Adrenal gland (tissue), 5 donors: ENCODE data around the gene PDCD1LG2.

ENCODE experiments used
- POLR2A ChIP-seq, 2 donors: fragments of 450-650 bp; IDR thresholded peaks; one replicate each; pipeline ENCODE4 v1.6.1; 2017; ENCODE audit warnings: antibody characterized with exemption in 2 of 2, mild to moderate bottlenecking in 2 of 2, moderate library complexity in 1 of 2
- TF ChIP-seq, protein P1 (sequence below), 6 experiments: fragments of 450-650 bp in 4 of 6; fragments of 200-600 bp in 2 of 6; sonication (generic) in 1 of 6; IDR thresholded peaks; 1 replicate in 5 of 6; 2 replicates in 1 of 6; pipeline versions ENCODE4 v1.5.1 to v1.8.0; 2016 to 2021; ENCODE audit warnings: antibody characterized with exemption in 6 of 6, mild to moderate bottlenecking in 2 of 6, moderate library complexity in 1 of 6
- donor health status: DM: no; HTN: no; CAD: no.

DNA sequence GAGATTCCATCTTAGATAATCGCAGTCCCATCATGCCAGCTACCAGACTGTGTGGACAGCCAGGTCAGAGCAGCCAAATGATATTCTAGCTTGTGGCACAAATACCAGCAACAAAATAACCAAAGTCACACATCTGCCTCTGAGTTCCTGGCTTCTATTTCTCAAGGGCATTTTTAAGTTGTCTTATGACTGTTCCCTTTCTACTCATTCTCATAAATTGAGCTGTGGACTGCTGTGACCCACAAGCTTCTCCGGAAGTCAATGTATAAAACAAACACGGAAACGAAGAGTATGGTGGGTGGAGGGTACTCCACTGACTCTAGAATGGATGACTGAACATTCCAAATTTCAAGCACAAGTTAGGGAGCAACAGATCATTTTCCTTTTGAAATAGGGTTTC lies 43.9 kb downstream of the PDCD1LG2 start:
- TF ChIP-seq, protein P1, sequence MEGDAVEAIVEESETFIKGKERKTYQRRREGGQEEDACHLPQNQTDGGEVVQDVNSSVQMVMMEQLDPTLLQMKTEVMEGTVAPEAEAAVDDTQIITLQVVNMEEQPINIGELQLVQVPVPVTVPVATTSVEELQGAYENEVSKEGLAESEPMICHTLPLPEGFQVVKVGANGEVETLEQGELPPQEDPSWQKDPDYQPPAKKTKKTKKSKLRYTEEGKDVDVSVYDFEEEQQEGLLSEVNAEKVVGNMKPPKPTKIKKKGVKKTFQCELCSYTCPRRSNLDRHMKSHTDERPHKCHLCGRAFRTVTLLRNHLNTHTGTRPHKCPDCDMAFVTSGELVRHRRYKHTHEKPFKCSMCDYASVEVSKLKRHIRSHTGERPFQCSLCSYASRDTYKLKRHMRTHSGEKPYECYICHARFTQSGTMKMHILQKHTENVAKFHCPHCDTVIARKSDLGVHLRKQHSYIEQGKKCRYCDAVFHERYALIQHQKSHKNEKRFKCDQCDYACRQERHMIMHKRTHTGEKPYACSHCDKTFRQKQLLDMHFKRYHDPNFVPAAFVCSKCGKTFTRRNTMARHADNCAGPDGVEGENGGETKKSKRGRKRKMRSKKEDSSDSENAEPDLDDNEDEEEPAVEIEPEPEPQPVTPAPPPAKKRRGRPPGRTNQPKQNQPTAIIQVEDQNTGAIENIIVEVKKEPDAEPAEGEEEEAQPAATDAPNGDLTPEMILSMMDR (IDR thresholded peaks at IDR 0.05) = no peak
- no peak for TF ChIP-seq POLR2A (IDR thresholded peaks at IDR 0.05)
